ENCODE measurements around the gene AIPL1.

GRCh38 chr17:6439951-6440350 is 5.0 kb upstream of the AIPL1 start:
- TF ChIP-seq, protein P1, sequence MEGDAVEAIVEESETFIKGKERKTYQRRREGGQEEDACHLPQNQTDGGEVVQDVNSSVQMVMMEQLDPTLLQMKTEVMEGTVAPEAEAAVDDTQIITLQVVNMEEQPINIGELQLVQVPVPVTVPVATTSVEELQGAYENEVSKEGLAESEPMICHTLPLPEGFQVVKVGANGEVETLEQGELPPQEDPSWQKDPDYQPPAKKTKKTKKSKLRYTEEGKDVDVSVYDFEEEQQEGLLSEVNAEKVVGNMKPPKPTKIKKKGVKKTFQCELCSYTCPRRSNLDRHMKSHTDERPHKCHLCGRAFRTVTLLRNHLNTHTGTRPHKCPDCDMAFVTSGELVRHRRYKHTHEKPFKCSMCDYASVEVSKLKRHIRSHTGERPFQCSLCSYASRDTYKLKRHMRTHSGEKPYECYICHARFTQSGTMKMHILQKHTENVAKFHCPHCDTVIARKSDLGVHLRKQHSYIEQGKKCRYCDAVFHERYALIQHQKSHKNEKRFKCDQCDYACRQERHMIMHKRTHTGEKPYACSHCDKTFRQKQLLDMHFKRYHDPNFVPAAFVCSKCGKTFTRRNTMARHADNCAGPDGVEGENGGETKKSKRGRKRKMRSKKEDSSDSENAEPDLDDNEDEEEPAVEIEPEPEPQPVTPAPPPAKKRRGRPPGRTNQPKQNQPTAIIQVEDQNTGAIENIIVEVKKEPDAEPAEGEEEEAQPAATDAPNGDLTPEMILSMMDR (IDR thresholded peaks at IDR 0.05; ENCODE audit: poor library complexity): no peak
- TF ChIP-seq EZH2 (IDR thresholded peaks at IDR 0.05; ENCODE audit: borderline replicate concordance) (no peak), EZH2phosphoT487 (IDR thresholded peaks at IDR 0.05; ENCODE audit: low read depth, severe bottlenecking, unreplicated experiment) (no peak)
